ENCODE data around the gene RAD51D. TPM values are rescaled to one million over a fixed set of nuclear protein-coding genes. Genes with fewer than 3 reads are reported as not detected.
A peak's percentile ranks its signal among the peaks of the same experiment; 100 is the strongest.

RAD51D gene
- total and polyA plus RNA-seq, 4 donors = 3.4 to 6.1 (median 3.7) TPM

- TF ChIP-seq TAF1 (conservative IDR thresholded peaks at IDR 0.05) = peak; percentile 86
- peak; percentile 55 for TF ChIP-seq FOXA1 (IDR thresholded peaks at IDR 0.05)
- peak; percentile 74 for TF ChIP-seq REST (IDR thresholded peaks at IDR 0.05)
- peak; percentile 98 for TF ChIP-seq JUND (IDR thresholded peaks at IDR 0.05)
- peak; percentile 38 for TF ChIP-seq NR2F2 (IDR thresholded peaks at IDR 0.05)
- TF ChIP-seq SP1 (IDR thresholded peaks at IDR 0.05) = peak; percentile 84
- TF ChIP-seq HNF4A (conservative IDR thresholded peaks at IDR 0.05) = peak; percentile 71 to 78
Measured at GRCh38 chr17:35063514-35064223, 56.0 kb downstream of the RAD51D start, which contains the start of gene RFFL (continued).

- Histone ChIP-seq H3K9ac (ENCODE audit: low read depth in 1 of 2, low read length in 2 of 2) (peak overlapping the region; percentile 30 to 78), H3K9me3 (ENCODE audit: control insufficient read depth in 4 of 4, low read length in 3 of 4) (no peaks in the 10 kb centered on the region), H3K27me3 (ENCODE audit: control insufficient read depth in 4 of 4, insufficient read depth in 4 of 4, low read length in 3 of 4) (no peaks in the 10 kb centered on the region), H3K4me3 (ENCODE audit: low read depth in 1 of 3, low read length in 3 of 3) (peak overlapping the region in 2 of 3 donors; percentile 51 to 57), H3K27ac (ENCODE audit: low read depth in 1 of 2, low read length in 2 of 2) (peak overlapping the region; percentile 84 to 91), H3K36me3 (ENCODE audit: control insufficient read depth in 4 of 4, insufficient read depth in 3 of 4, low read depth in 1 of 4, low read length in 3 of 4) (peaks cover 0 to 4% (median 2%) of the 10 kb centered on the region in 4 donors), H3K4me1 (ENCODE audit: control insufficient read depth in 4 of 4, insufficient read depth in 4 of 4, low read length in 3 of 4) (peaks cover 11 to 30% (median 14%) of the 10 kb centered on the region in 4 donors)
- TF ChIP-seq ZBTB33 (IDR thresholded peaks at IDR 0.05) (no peak), HNF4G (IDR thresholded peaks at IDR 0.05) (no peak), ATF3 (IDR thresholded peaks at IDR 0.05) (no peak), JUND (IDR thresholded peaks at IDR 0.05) (no peak), NR2F2 (IDR thresholded peaks at IDR 0.05) (no peak), SP1 (IDR thresholded peaks at IDR 0.05) (no peak), RXRA (IDR thresholded peaks at IDR 0.05) (no peak), FOXA2 (IDR thresholded peaks at IDR 0.05) (no peak), CTCF (IDR thresholded peaks at IDR 0.05; ENCODE audit: low read depth, low read length, missing input control) (no peak), EGR1 (IDR thresholded peaks at IDR 0.05; ENCODE audit: low read depth in 2 of 2) (no peak), REST (IDR thresholded peaks at IDR 0.05) (no peak), FOXA1 (IDR thresholded peaks at IDR 0.05) (no peak), GABPA (IDR thresholded peaks at IDR 0.05 in 1 of 2, conservative IDR thresholded peaks at IDR 0.05 in 1 of 2) (no peak), RAD21 (IDR thresholded peaks at IDR 0.05) (no peak), YY1 (IDR thresholded peaks at IDR 0.05) (no peak), HNF4A (conservative IDR thresholded peaks at IDR 0.05) (no peak), MAX (IDR thresholded peaks at IDR 0.05) (no peak), TAF1 (conservative IDR thresholded peaks at IDR 0.05) (no peak)
- no peak for DNase-seq (ENCODE audit: low spot score)
- WGBS = 92% methylated on average over 3 of the region's 3 CpGs
Measured at GRCh38 chr17:35062308-35062707, 57.4 kb downstream of the RAD51D start.

Measured in liver (tissue), 9 donors.